Mesendoderm (in vitro differentiated cells): ENCODE data around the gene INTS2.
"Not testable (repeated sequence)": the region's sequence is repeated elsewhere in the genome, so short reads cannot be mapped to it uniquely, and the experiment has no call there.

Experiments used
- DNase-seq: peaks from one replicate; pipeline ENCODE4 v3.0.0; 2013
- H2AK5ac ChIP-seq: 2 replicates; pipeline ENCODE4 v1.6.1; 2013; ENCODE audit warnings: low read length, inconsistent platforms
- H2BK120ac ChIP-seq: 2 replicates; pipeline ENCODE4 v1.6.1; 2013; ENCODE audit warnings: low read depth, mild to moderate bottlenecking, low read length, moderate library complexity, mixed read lengths
- H2BK15ac ChIP-seq: replicated peaks from 2 replicates; pipeline ENCODE4 v1.6.1; 2013; ENCODE audit warnings: low read depth, mild to moderate bottlenecking, moderate library complexity
- H2BK5ac ChIP-seq: 2 replicates; pipeline ENCODE4 v1.6.1; 2013; ENCODE audit warnings: low read length, inconsistent platforms
- H3K18ac ChIP-seq: 2 replicates; pipeline ENCODE4 v1.6.1; 2013; ENCODE audit warnings: mild to moderate bottlenecking, low read length, mixed read lengths
- H3K23ac ChIP-seq: one replicate; pipeline ENCODE4 v1.6.1; 2013; ENCODE audit warnings: low read length
- H3K27ac ChIP-seq: 2 replicates; pipeline ENCODE4 v1.5.1; 2013; ENCODE audit warnings: low read depth, mild to moderate bottlenecking, inconsistent platforms, low read length, moderate library complexity
- H3K27me3 ChIP-seq: 2 replicates; pipeline ENCODE4 v1.6.1; 2013; ENCODE audit warnings: low read length, control low read depth, mild to moderate bottlenecking, inconsistent platforms; ENCODE audit not compliant: insufficient read depth, poor library complexity
- H3K36me3 ChIP-seq: 2 replicates; pipeline ENCODE4 v1.6.1; 2013; ENCODE audit warnings: low read length, inconsistent platforms; ENCODE audit not compliant: control insufficient read depth, insufficient read depth
- H3K4ac ChIP-seq: one replicate; pipeline ENCODE4 v1.6.1; 2013; ENCODE audit warnings: low read depth, mild to moderate bottlenecking, low read length, moderate library complexity
- H3K4me1 ChIP-seq: 2 replicates; pipeline ENCODE4 v1.6.1; 2013; ENCODE audit warnings: low read depth, low read length, inconsistent platforms; ENCODE audit not compliant: control insufficient read depth
- H3K4me2 ChIP-seq: 2 replicates; pipeline ENCODE4 v1.6.1; 2013; ENCODE audit warnings: low read length
- H3K4me3 ChIP-seq: 2 replicates; pipeline ENCODE4 v1.5.1; 2013; ENCODE audit warnings: mild to moderate bottlenecking, low read length
- H3K56ac ChIP-seq: one replicate; pipeline ENCODE4 v1.6.1; 2013; ENCODE audit warnings: low read length
- H3K79me1 ChIP-seq: 2 replicates; pipeline ENCODE4 v1.6.1; 2013; ENCODE audit warnings: low read length, inconsistent platforms
- H3K79me2 ChIP-seq: 2 replicates; pipeline ENCODE4 v1.6.1; 2013; ENCODE audit warnings: mild to moderate bottlenecking, low read length; ENCODE audit not compliant: control insufficient read depth, insufficient read depth
- H3K9ac ChIP-seq: 2 replicates; pipeline ENCODE4 v1.6.1; 2013; ENCODE audit warnings: low read length, inconsistent platforms
- H4K5ac ChIP-seq: one replicate; pipeline ENCODE4 v1.6.1; 2013; ENCODE audit warnings: low read length
- H4K8ac ChIP-seq: one replicate; pipeline ENCODE4 v1.6.1; 2013; ENCODE audit warnings: low read depth, mild to moderate bottlenecking, control low read depth, low read length, moderate library complexity
- WGBS: extraction: QIAGEN DNeasy Blood & Tissue Kit; methylation state at CpG from one replicate; pipeline ENCODE4 v1.1.7; 2013; ENCODE audit warnings: low lambda C conversion rate, missing lambda C conversion rate; ENCODE audit not compliant: insufficient coverage; ENCODE audit errors: extremely low coverage; 5-methylcytosine and 5-hydroxymethylcytosine counted together

Gene INTS2

GRCh38 chr17:61831099-61831498, 96.7 kb downstream of the INTS2 start:
- Histone ChIP-seq H2AK5ac (no peak overlapping the region), H3K4me3 (no peak overlapping the region), H3K27me3 (no peaks in the 10 kb centered on the region), H2BK15ac (no peak overlapping the region), H4K5ac (no peak overlapping the region), H3K18ac (no peak overlapping the region), H3K4me1 (no peaks in the 10 kb centered on the region), H3K4ac (no peak overlapping the region), H2BK5ac (no peak overlapping the region), H3K56ac (no peak overlapping the region), H3K27ac (no peak overlapping the region), H3K36me3 (no peaks in the 10 kb centered on the region), H3K79me2 (no peaks in the 10 kb centered on the region), H2BK120ac (no peak overlapping the region), H3K23ac (no peak overlapping the region), H3K4me2 (no peak overlapping the region), H3K9ac (no peak overlapping the region), H3K79me1 (no peaks in the 10 kb centered on the region), H4K8ac (no peak overlapping the region)
- WGBS, result no CpG with 5 or more reads among the region's 1 CpG
- no peak for DNase-seq

DNA sequence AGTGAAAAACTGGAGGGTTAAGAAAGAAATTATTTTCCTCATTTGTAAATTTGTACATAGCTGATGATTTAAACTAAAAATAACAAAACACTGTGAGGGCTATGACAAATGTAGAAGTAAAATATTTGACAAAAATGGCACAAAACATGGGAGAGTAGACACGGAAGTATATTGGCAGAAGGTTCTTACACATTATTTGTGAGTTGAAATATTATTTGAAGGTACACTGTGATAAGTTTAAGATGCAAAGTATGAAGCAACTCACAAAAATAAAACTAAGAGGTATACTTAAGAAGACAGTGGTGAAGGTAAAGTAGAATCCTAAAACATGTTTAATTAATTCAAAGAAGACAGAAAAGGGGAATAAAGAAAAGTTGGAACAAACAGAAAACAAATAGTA, 99.1 kb downstream of the INTS2 start:
- Histone ChIP-seq H3K79me2 (no peaks in the 10 kb centered on the region), H3K4me2 (no peak overlapping the region), H3K27ac (no peak overlapping the region), H3K9ac (no peak overlapping the region), H3K79me1 (no peaks in the 10 kb centered on the region), H3K4me3 (no peak overlapping the region), H4K5ac (no peak overlapping the region), H3K27me3 (no peaks in the 10 kb centered on the region), H3K56ac (no peak overlapping the region), H4K8ac (no peak overlapping the region), H3K4ac (no peak overlapping the region), H3K36me3 (no peaks in the 10 kb centered on the region), H2BK15ac (no peak overlapping the region), H2BK5ac (no peak overlapping the region), H3K4me1 (no peaks in the 10 kb centered on the region), H2AK5ac (no peak overlapping the region), H2BK120ac (no peak overlapping the region), H3K23ac (no peak overlapping the region), H3K18ac (no peak overlapping the region)
- 100% methylated on average over 1 of the region's 1 CpG for WGBS
- no peak for DNase-seq

DNA sequence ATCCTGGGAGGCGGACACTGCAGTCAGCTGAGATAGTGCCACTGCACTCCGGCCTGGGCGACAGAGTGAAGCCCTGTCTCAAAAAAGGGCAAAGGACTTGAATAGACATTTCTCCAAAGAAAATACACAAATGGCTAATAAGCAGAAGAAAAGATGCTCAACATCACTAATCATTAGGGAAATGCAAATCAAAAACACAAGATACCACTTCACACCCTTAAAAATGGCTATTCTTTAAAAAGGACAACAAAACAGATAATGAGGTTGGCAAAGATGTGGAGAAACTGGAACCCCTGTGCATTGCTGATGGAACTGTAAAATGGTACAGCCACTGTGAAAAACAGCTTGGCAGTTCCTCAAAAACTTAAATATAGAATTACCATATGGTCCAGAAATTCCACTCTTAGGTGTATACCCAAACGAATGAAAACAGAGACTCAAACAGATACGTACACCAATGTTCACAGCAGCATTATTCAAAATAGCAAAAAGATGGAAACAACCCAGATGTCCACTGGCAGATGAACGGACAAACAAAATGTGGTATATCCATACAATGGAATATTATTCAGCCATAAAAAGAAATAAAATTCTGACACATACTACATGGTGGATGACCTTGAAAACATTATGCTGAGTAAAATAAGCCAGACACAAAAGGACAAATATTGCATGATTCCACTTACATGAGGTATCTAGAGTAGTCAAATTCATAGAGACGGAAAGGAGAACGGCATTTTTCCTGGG, 100.0 kb downstream of the INTS2 start:
- H3K4me3 ChIP-seq, result no peak overlapping the region
- H3K79me1 ChIP-seq, result no peaks in the 10 kb centered on the region
- no peak overlapping the region for H4K5ac ChIP-seq
- H2BK120ac ChIP-seq, result no peak overlapping the region
- H3K4me1 ChIP-seq, result no peaks in the 10 kb centered on the region
- no peak overlapping the region for H2BK5ac ChIP-seq
- H4K8ac ChIP-seq, result no peak overlapping the region
- H3K23ac ChIP-seq, result no peak overlapping the region
- H3K4me2 ChIP-seq, result no peak overlapping the region
- H3K9ac ChIP-seq, result no peak overlapping the region
- no peak overlapping the region for H3K18ac ChIP-seq
- H3K36me3 ChIP-seq, result no peaks in the 10 kb centered on the region
- H3K56ac ChIP-seq, result no peak overlapping the region
- H3K79me2 ChIP-seq, result no peaks in the 10 kb centered on the region
- H3K27ac ChIP-seq, result no peak overlapping the region
- no peak overlapping the region for H2AK5ac ChIP-seq
- no peaks in the 10 kb centered on the region for H3K27me3 ChIP-seq
- no CpG with 5 or more reads among the region's 8 CpGs for WGBS
- no peak overlapping the region for H3K4ac ChIP-seq
- no peak for DNase-seq
- no peak overlapping the region for H2BK15ac ChIP-seq

GRCh38 chr17:61826866-61827265, 100.9 kb downstream of the INTS2 start:
- H3K4me3 ChIP-seq, H3K79me1 ChIP-seq, H3K56ac ChIP-seq, H2AK5ac ChIP-seq, H3K23ac ChIP-seq, H3K36me3 ChIP-seq, H2BK15ac ChIP-seq, H3K4me1 ChIP-seq, H3K27me3 ChIP-seq, H3K27ac ChIP-seq, H3K4me2 ChIP-seq, H3K18ac ChIP-seq, H2BK120ac ChIP-seq, H4K8ac ChIP-seq, DNase-seq, H2BK5ac ChIP-seq, H3K79me2 ChIP-seq, H3K4ac ChIP-seq, H3K9ac ChIP-seq, H4K5ac ChIP-seq: not testable (repeated sequence)
- WGBS, result no CpG with 5 or more reads among the region's 1 CpG

- WGBS, result no CpG with 5 or more reads among the region's 2 CpGs
- H2BK5ac ChIP-seq, H3K4me2 ChIP-seq, H3K56ac ChIP-seq, H2BK120ac ChIP-seq, H3K27me3 ChIP-seq, H3K23ac ChIP-seq, H3K4me1 ChIP-seq, H3K79me2 ChIP-seq, H2AK5ac ChIP-seq, H3K9ac ChIP-seq, H3K18ac ChIP-seq, H3K4ac ChIP-seq, H4K5ac ChIP-seq, H3K27ac ChIP-seq, H3K4me3 ChIP-seq, H3K79me1 ChIP-seq, H4K8ac ChIP-seq, H2BK15ac ChIP-seq, DNase-seq, H3K36me3 ChIP-seq: not testable (repeated sequence)
These were observed 101.6 kb downstream of the INTS2 start for GRCh38 chr17:61826198-61826597.
